ENCODE measurements around the gene WNK1.

The WNK1 gene

GRCh38 chr12:863285-863684 is 110.9 kb downstream of the WNK1 start:
- no peak for DNase-seq (ENCODE audit: low read depth)

- DNase-seq (ENCODE audit: low read depth), result no peak
Observed at GRCh38 chr12:865614-866013, 113.2 kb downstream of the WNK1 start.

GRCh38 chr12:867905-868304 is 115.5 kb downstream of the WNK1 start:
- DNase-seq (ENCODE audit: low read depth), result no peak

GRCh38 chr12:868722-869121 is 116.3 kb downstream of the WNK1 start:
- no peak for DNase-seq (ENCODE audit: low read depth)

- no peak for DNase-seq (ENCODE audit: low read depth)
Observed at GRCh38 chr12:870378-870777, 118.0 kb downstream of the WNK1 start.

GRCh38 chr12:873954-874353 is 121.6 kb downstream of the WNK1 start:
- no peak for DNase-seq (ENCODE audit: low read depth)

- no peak for DNase-seq (ENCODE audit: low read depth)
Observed at GRCh38 chr12:879641-880040, 127.3 kb downstream of the WNK1 start.

- DNase-seq (ENCODE audit: low read depth), result no peak
Observed at GRCh38 chr12:880656-881055, 128.3 kb downstream of the WNK1 start.

GRCh38 chr12:884746-885414 is 132.5 kb downstream of the WNK1 start:
- no peak for DNase-seq (ENCODE audit: low read depth)

GRCh38 chr12:885701-886100 is 133.3 kb downstream of the WNK1 start:
- no peak for DNase-seq (ENCODE audit: low read depth)

GRCh38 chr12:886206-886605 is 133.8 kb downstream of the WNK1 start:
- DNase-seq (ENCODE audit: low read depth), result no peak

- no peak for DNase-seq (ENCODE audit: low read depth)
Observed at GRCh38 chr12:894226-894625, 141.8 kb downstream of the WNK1 start.

- no peak for DNase-seq (ENCODE audit: low read depth)
Observed at GRCh38 chr12:896031-896430, 143.7 kb downstream of the WNK1 start.

GRCh38 chr12:897386-897785 is 145.0 kb downstream of the WNK1 start:
- DNase-seq (ENCODE audit: low read depth), result no peak

GRCh38 chr12:902581-902980 is 150.2 kb downstream of the WNK1 start:
- no peak for DNase-seq (ENCODE audit: low read depth)

- no peak for DNase-seq (ENCODE audit: low read depth)
Observed at GRCh38 chr12:903055-903454, 150.7 kb downstream of the WNK1 start.

- DNase-seq (ENCODE audit: low read depth), result no peak
Observed at GRCh38 chr12:904010-904414, 151.6 kb downstream of the WNK1 start.

GRCh38 chr12:905261-906031 is 153.1 kb downstream of the WNK1 start:
- no peak for DNase-seq (ENCODE audit: low read depth)

- no peak for DNase-seq (ENCODE audit: low read depth)
Observed at GRCh38 chr12:906062-906585, 153.7 kb downstream of the WNK1 start.

GRCh38 chr12:907413-908185 is 155.2 kb downstream of the WNK1 start:
- no peak for DNase-seq (ENCODE audit: low read depth)

GRCh38 chr12:909861-910260 is 157.5 kb downstream of the WNK1 start:
- no peak for DNase-seq (ENCODE audit: low read depth)

- DNase-seq (ENCODE audit: low read depth), result no peak
Observed at GRCh38 chr12:910416-910815, 158.0 kb downstream of the WNK1 start.
